ENCODE results near the gene CCDC12. TPM values are rescaled to one million over a fixed set of nuclear protein-coding genes. Genes with fewer than 3 reads are reported as not detected.

CCDC12 gene
- total and polyA plus RNA-seq, 11 donors, result 27.1 to 120 (median 34.4) TPM

GRCh38 chr3:46978985-46979944, 2.7 kb upstream of the CCDC12 start, which contains the start of gene NBEAL2:
NBEAL2 (plus strand) TSS chr3:46979666; CDS start chr3:46979862, 196 bp downstream.
- ATAC-seq, result peak; percentile 79 to 89 (median 84)
- Histone ChIP-seq H3K27ac (peak within 1 kb of the TSS; percentile 60 to 95 (median 88)), H3K27me3 (no peaks in the 10 kb centered on the region), H3K4me3 (peak within 1 kb of the TSS; percentile 31 to 88 (median 65)), H3K9me3 (no peaks in the 10 kb centered on the region), H3K4me1 (peaks cover 4 to 68% (median 38%) of the 10 kb centered on the region in 12 donors), H3K36me3 (peaks cover 0 to 4% (median 0%) of the 10 kb centered on the region in 9 donors)
- intact Hi-C loops (cut with DNase I), result loop anchor here in 6 of 10 donors (1.0 to 5.0 kb wide), 5 partner anchors 31 to 112 kb away; no protein-coding TSS in a partner anchor
- DNase-seq, result peak; percentile 97 to 99 (median 98)
- 0 to 3% (median 1%) methylated on average over 25 to 73 of the region's 73 CpGs for WGBS, 4 donors
- TF ChIP-seq POLR2A (IDR thresholded peaks at IDR 0.05) (peak in 1 of 2 donors; percentile 92), CTCF (IDR thresholded peaks at IDR 0.05) (peak in 1 of 12 donors; percentile 7)

- Histone ChIP-seq H3K36me3 (peaks cover 0 to 4% (median 0%) of the 10 kb centered on the region in 9 donors), H3K27me3 (no peaks in the 10 kb centered on the region), H3K4me1 (peaks cover 4 to 77% (median 44%) of the 10 kb centered on the region in 12 donors), H3K27ac (peak overlapping the region in 9 of 12 donors; percentile 76 to 95 (median 90)), H3K9me3 (no peaks in the 10 kb centered on the region), H3K4me3 (peak overlapping the region in 3 of 12 donors; percentile 73 to 88 (median 83))
- ATAC-seq (no peak), DNase-seq (peak in 1 of 5 donors; percentile 33)
- WGBS, 4 donors, result 91 to 94% (median 91%) methylated on average over 8 to 9 of the region's 9 CpGs
- no peak for TF ChIP-seq POLR2A (IDR thresholded peaks at IDR 0.05)
- no peak for TF ChIP-seq CTCF (IDR thresholded peaks at IDR 0.05)
- intact Hi-C loops (cut with DNase I), result loop anchor here in 6 of 10 donors (2.0 to 5.0 kb wide), 4 partner anchors 46 to 111 kb away; no protein-coding TSS in a partner anchor
Observed at GRCh38 chr3:46978381-46978780, 1.8 kb upstream of the CCDC12 start.

GRCh38 chr3:46977811-46978195, 1.3 kb upstream of the CCDC12 start:
- DNase-seq (peak in 1 of 5 donors; percentile 13), ATAC-seq (no peak)
- Histone ChIP-seq H3K27me3 (no peaks in the 10 kb centered on the region), H3K9me3 (no peaks in the 10 kb centered on the region), H3K36me3 (peaks cover 0 to 4% (median 0%) of the 10 kb centered on the region in 9 donors), H3K27ac (peak overlapping the region in 4 of 12 donors; percentile 62 to 94 (median 88)), H3K4me1 (peaks cover 4 to 80% (median 44%) of the 10 kb centered on the region in 12 donors), H3K4me3 (no peak overlapping the region)
- TF ChIP-seq CTCF (IDR thresholded peaks at IDR 0.05) (no peak), POLR2A (IDR thresholded peaks at IDR 0.05) (no peak)
- 91 to 94% (median 92%) methylated on average over 5 of the region's 5 CpGs for WGBS, 4 donors
- intact Hi-C loops (cut with DNase I), result loop anchor here in 8 of 10 donors (2.0 to 5.0 kb wide), 8 partner anchors 29 to 111 kb away; no protein-coding TSS in a partner anchor
